A549 (cell line): ENCODE data around the gene SPDYE2B.
"Not testable (repeated sequence)": the region's sequence is repeated elsewhere in the genome, so short reads cannot be mapped to it uniquely, and the experiment has no call there.

Experiments used
- CHD2 ChIP-seq: fragments of 150-350 bp; IDR thresholded peaks from 2 replicates; pipeline ENCODE4 v1.6.1; 2014; ENCODE audit warnings: low read length; ENCODE audit not compliant: partially characterized antibody
- EP300 ChIP-seq, 2 experiments: fragments of >200 bp; sonication (Bioruptor Twin); formaldehyde crosslinking; IDR thresholded peaks; 2 replicates in 1 of 2; 3 replicates in 1 of 2; pipeline ENCODE4 v1.6.1; 2016 to 2017
- POLR2A ChIP-seq: IDR thresholded peaks from 2 replicates; pipeline ENCODE4 v1.6.1; 2012; ENCODE audit warnings: mild to moderate bottlenecking, low read length
- TF ChIP-seq, protein P1 (sequence below): fragments of >200 bp; sonication (Bioruptor Twin); formaldehyde crosslinking; IDR thresholded peaks from 3 replicates; pipeline ENCODE4 v1.5.1; 2016

DNA sequence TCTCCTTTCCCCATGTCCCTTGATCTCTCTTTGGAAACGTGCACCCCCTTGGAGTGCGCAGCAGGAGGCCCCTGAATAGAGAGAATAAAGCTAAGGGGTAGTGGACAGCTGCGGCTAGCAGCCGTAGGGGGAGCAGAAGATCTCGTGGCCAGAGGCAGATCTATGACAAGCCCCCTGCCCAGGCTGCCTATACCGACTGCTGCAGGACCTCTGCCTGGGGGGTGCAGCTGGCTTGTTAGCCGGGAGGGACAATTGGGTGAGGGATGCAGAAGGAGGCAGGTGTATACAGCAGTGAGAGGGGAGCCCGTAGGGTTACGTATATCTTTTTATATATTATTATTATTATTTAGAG lies 21.8 kb downstream of the SPDYE2B start:
- TF ChIP-seq, protein P1, sequence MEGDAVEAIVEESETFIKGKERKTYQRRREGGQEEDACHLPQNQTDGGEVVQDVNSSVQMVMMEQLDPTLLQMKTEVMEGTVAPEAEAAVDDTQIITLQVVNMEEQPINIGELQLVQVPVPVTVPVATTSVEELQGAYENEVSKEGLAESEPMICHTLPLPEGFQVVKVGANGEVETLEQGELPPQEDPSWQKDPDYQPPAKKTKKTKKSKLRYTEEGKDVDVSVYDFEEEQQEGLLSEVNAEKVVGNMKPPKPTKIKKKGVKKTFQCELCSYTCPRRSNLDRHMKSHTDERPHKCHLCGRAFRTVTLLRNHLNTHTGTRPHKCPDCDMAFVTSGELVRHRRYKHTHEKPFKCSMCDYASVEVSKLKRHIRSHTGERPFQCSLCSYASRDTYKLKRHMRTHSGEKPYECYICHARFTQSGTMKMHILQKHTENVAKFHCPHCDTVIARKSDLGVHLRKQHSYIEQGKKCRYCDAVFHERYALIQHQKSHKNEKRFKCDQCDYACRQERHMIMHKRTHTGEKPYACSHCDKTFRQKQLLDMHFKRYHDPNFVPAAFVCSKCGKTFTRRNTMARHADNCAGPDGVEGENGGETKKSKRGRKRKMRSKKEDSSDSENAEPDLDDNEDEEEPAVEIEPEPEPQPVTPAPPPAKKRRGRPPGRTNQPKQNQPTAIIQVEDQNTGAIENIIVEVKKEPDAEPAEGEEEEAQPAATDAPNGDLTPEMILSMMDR, result not testable (repeated sequence)
- TF ChIP-seq POLR2A; CHD2; EP300 (IDR thresholded peaks at IDR 0.05): not testable (repeated sequence)
